IMR-90 (cell line): Measurements from ENCODE around the gene SKIC8.

ENCODE experiments used
- BHLHE40 ChIP-seq: fragments of 150-350 bp; IDR thresholded peaks from 2 replicates; pipeline ENCODE4 v1.6.1; 2016; ENCODE audit warnings: mild to moderate bottlenecking, low read depth, low read length
- CEBPB ChIP-seq: IDR thresholded peaks from 2 replicates; pipeline ENCODE4 v1.6.1; 2012; ENCODE audit warnings: low read depth, low read length, improper control_type of control experiment
- CHD1 ChIP-seq: IDR thresholded peaks from 2 replicates; pipeline ENCODE4 v1.6.1; 2012; ENCODE audit warnings: low read depth, low read length, improper control_type of control experiment
- CTCF ChIP-seq: conservative IDR thresholded peaks from 2 replicates; pipeline ENCODE4 v1.5.1; 2012; ENCODE audit warnings: mild to moderate bottlenecking, low read depth, low read length, improper control_type of control experiment
- ELK1 ChIP-seq: fragments of 150-350 bp; IDR thresholded peaks from 2 replicates; pipeline ENCODE4 v1.6.1; 2016; ENCODE audit warnings: low read depth, mild to moderate bottlenecking, low read length, moderate library complexity, borderline replicate concordance
- MAZ ChIP-seq: IDR thresholded peaks from 2 replicates; pipeline ENCODE4 v1.6.1; 2012; ENCODE audit warnings: low read depth, mild to moderate bottlenecking, low read length, improper control_type of control experiment, moderate library complexity, borderline replicate concordance
- MXI1 ChIP-seq: IDR thresholded peaks from 2 replicates; pipeline ENCODE4 v1.6.1; 2012; ENCODE audit warnings: low read depth, mild to moderate bottlenecking, low read length, moderate library complexity, borderline replicate concordance
- NFE2L2 ChIP-seq: fragments of 150-350 bp; IDR thresholded peaks from 2 replicates; pipeline ENCODE4 v1.6.1; 2016; ENCODE audit warnings: low read depth, mild to moderate bottlenecking, low read length
- POLR2A ChIP-seq: IDR thresholded peaks from 2 replicates; pipeline ENCODE4 v1.6.1; 2012; ENCODE audit warnings: mild to moderate bottlenecking, low read depth, low read length
- RAD21 ChIP-seq: IDR thresholded peaks from 2 replicates; pipeline ENCODE4 v1.6.1; 2012; ENCODE audit warnings: low read length, improper control_type of control experiment
- RCOR1 ChIP-seq: IDR thresholded peaks from 2 replicates; pipeline ENCODE4 v1.6.1; 2012; ENCODE audit warnings: mild to moderate bottlenecking, low read length, improper control_type of control experiment; ENCODE audit not compliant: insufficient replicate concordance
- SMC3 ChIP-seq: fragments of 150-350 bp; IDR thresholded peaks from 2 replicates; pipeline ENCODE4 v1.6.1; 2016; ENCODE audit warnings: low read depth, mild to moderate bottlenecking, antibody characterized with exemption, low read length, moderate library complexity
- USF2 ChIP-seq: fragments of 150-350 bp; IDR thresholded peaks from 2 replicates; pipeline ENCODE4 v1.6.1; 2017; ENCODE audit warnings: mild to moderate bottlenecking, antibody characterized with exemption, low read length, low read depth

- TF ChIP-seq POLR2A (no peak), NFE2L2 (no peak), CTCF (no peak), RCOR1 (no peak), BHLHE40 (no peak), CEBPB (no peak), ELK1 (no peak), CHD1 (no peak), MXI1 (no peak), SMC3 (no peak), USF2 (no peak), MAZ (no peak), RAD21 (no peak)
Measured at GRCh38 chr15:78261062-78261461, 38.3 kb downstream of the SKIC8 start.
